ENCODE results near the gene ZNF792. TPM values are rescaled to one million over a fixed set of nuclear protein-coding genes. Genes with fewer than 3 reads are reported as not detected.

Gene ZNF792
- total RNA-seq, 1 experiment from 2014 or later = 4.5 TPM

GRCh38 chr19:34962687-34963572 is 1.1 kb downstream of the ZNF792 start:
- Histone ChIP-seq H3K4me3 (ENCODE audit: low read depth, low read length) (peak overlapping the region; percentile 93), H3K4me1 (peaks cover 13% of the 10 kb centered on the region), H3K9me3 (peaks cover 33% of the 10 kb centered on the region), H3K36me3 (ENCODE audit: control insufficient read depth, insufficient read depth, low read length) (peaks cover 16% of the 10 kb centered on the region), H3K27me3 (replicated peaks; ENCODE audit: control insufficient read depth, insufficient read depth, low read length) (no peaks in the 10 kb centered on the region)
- Mint-ChIP-seq H3K4me1 (ENCODE audit: low read depth, unreplicated experiment) (peaks cover 17% of the 10 kb centered on the region), H3K27ac (ENCODE audit: unreplicated experiment) (peak overlapping the region; percentile 35), H3K27me3 (ENCODE audit: insufficient read depth, unreplicated experiment) (no peaks in the 10 kb centered on the region), H3K9me3 (ENCODE audit: unreplicated experiment) (peaks cover 29% of the 10 kb centered on the region), H3K4me3 (ENCODE audit: unreplicated experiment) (peak overlapping the region; percentile 69), H3K36me3 (ENCODE audit: insufficient read depth, unreplicated experiment) (peaks cover 24% of the 10 kb centered on the region)
- TSS peak; percentile 17 for BruUV-seq (replicated peaks)
- ChIA-PET CTCF (interaction anchor here (0.6 kb wide), 1 partner anchor 70 kb away, joined by 3 read pairs; no protein-coding TSS in a partner anchor), POLR2A (no interaction called here)
- no peak for DNase-seq
- TF ChIP-seq, protein P1, sequence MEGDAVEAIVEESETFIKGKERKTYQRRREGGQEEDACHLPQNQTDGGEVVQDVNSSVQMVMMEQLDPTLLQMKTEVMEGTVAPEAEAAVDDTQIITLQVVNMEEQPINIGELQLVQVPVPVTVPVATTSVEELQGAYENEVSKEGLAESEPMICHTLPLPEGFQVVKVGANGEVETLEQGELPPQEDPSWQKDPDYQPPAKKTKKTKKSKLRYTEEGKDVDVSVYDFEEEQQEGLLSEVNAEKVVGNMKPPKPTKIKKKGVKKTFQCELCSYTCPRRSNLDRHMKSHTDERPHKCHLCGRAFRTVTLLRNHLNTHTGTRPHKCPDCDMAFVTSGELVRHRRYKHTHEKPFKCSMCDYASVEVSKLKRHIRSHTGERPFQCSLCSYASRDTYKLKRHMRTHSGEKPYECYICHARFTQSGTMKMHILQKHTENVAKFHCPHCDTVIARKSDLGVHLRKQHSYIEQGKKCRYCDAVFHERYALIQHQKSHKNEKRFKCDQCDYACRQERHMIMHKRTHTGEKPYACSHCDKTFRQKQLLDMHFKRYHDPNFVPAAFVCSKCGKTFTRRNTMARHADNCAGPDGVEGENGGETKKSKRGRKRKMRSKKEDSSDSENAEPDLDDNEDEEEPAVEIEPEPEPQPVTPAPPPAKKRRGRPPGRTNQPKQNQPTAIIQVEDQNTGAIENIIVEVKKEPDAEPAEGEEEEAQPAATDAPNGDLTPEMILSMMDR (IDR thresholded peaks at IDR 0.05; ENCODE audit: insufficient read depth in 1 of 2, low read depth in 1 of 2, low read length in 1 of 2, severe bottlenecking in 1 of 2, unreplicated experiment in 1 of 2) = no peak
- intact Hi-C loops (cut with micrococcal nuclease; ENCODE audit: unreplicated experiment) = no loop called here

- ChIA-PET POLR2A (no interaction called here), CTCF (no interaction called here)
- BruUV-seq (replicated peaks) = no TSS peak
- no peak for DNase-seq
- no peaks in the 10 kb centered on the region for H3K27me3 ChIP-seq (replicated peaks; ENCODE audit: control insufficient read depth, insufficient read depth, low read length)
- H3K9me3 Mint-ChIP-seq (ENCODE audit: unreplicated experiment) = peaks cover 32% of the 10 kb centered on the region
- H3K9me3 ChIP-seq = peaks cover 34% of the 10 kb centered on the region
- H3K27ac Mint-ChIP-seq (ENCODE audit: unreplicated experiment) = no peak overlapping the region
- peak overlapping the region; percentile 93 for H3K4me3 ChIP-seq (ENCODE audit: low read depth, low read length)
- peak overlapping the region; percentile 69 for H3K4me3 Mint-ChIP-seq (ENCODE audit: unreplicated experiment)
- peaks cover 17% of the 10 kb centered on the region for H3K4me1 Mint-ChIP-seq (ENCODE audit: low read depth, unreplicated experiment)
- TF ChIP-seq, protein P1 (IDR thresholded peaks at IDR 0.05; ENCODE audit: insufficient read depth in 1 of 2, low read depth in 1 of 2, low read length in 1 of 2, severe bottlenecking in 1 of 2, unreplicated experiment in 1 of 2) = no peak
- H3K4me1 ChIP-seq = peaks cover 13% of the 10 kb centered on the region
- H3K36me3 ChIP-seq (ENCODE audit: control insufficient read depth, insufficient read depth, low read length) = peaks cover 20% of the 10 kb centered on the region
- intact Hi-C loops (cut with micrococcal nuclease; ENCODE audit: unreplicated experiment) = no loop called here
- no peaks in the 10 kb centered on the region for H3K27me3 Mint-ChIP-seq (ENCODE audit: insufficient read depth, unreplicated experiment)
- H3K36me3 Mint-ChIP-seq (ENCODE audit: insufficient read depth, unreplicated experiment) = peaks cover 28% of the 10 kb centered on the region
Measured at GRCh38 chr19:34961775-34962686, 2.0 kb downstream of the ZNF792 start.

All from Caco-2 (cell line).